Fibroblast of villous mesenchyme (primary cell): ENCODE measurements around the gene ATOX1. TPM values are rescaled to one million over a fixed set of nuclear protein-coding genes. Genes with fewer than 3 reads are reported as not detected.
A peak's percentile ranks its signal among the peaks of the same experiment; 100 is the strongest.

Experiments
- DNase-seq: peaks from one replicate; pipeline ENCODE4 v3.0.0-alpha.2; 2010; ENCODE audit warnings: low read depth
- H3K4me3 ChIP-seq: 2 replicates; pipeline ENCODE4 v1.5.1; 2011; ENCODE audit warnings: low read depth, mild to moderate bottlenecking, low read length
- CTCF ChIP-seq: IDR thresholded peaks from 2 replicates; pipeline ENCODE4 v1.5.1; 2012; ENCODE audit warnings: low read depth, mild to moderate bottlenecking, low read length; ENCODE audit not compliant: insufficient read depth
- total RNA-seq: library from RNA; depleted of rRNA; stranded (reverse); fragments of >200 nt; gene quantifications from 2 replicates; pipeline ENCODE4 v1.2.3, GENCODE V29; 2012

The ATOX1 gene
- 44.9 and 59.6 TPM in 2 replicates for total RNA-seq

GRCh38 chr5:151758430-151759241, at the start of gene ATOX1:
ATOX1 (minus strand) TSS chr5:151758631; CDS start chr5:151758551, 80 bp downstream.
- DNase-seq, result peak; percentile 91
- peak within 1 kb of the TSS; percentile 95 for H3K4me3 ChIP-seq
- TF ChIP-seq CTCF, result no peak

- peak; percentile 95 for DNase-seq
- no peak overlapping the region for H3K4me3 ChIP-seq
- no peak for TF ChIP-seq CTCF
These were observed 47.2 kb upstream of the ATOX1 start for GRCh38 chr5:151805414-151806223.

GRCh38 chr5:151800532-151800931, 42.1 kb upstream of the ATOX1 start:
- peak; percentile 22 for DNase-seq
- H3K4me3 ChIP-seq, result no peak overlapping the region
- no peak for TF ChIP-seq CTCF

- DNase-seq, result no peak
- H3K4me3 ChIP-seq, result no peak overlapping the region
- TF ChIP-seq CTCF, result no peak
These were observed 41.0 kb upstream of the ATOX1 start for GRCh38 chr5:151799407-151799806.

- DNase-seq, result no peak
- TF ChIP-seq CTCF, result no peak
- no peak overlapping the region for H3K4me3 ChIP-seq
These were observed 40.2 kb upstream of the ATOX1 start for GRCh38 chr5:151798674-151799073.

- DNase-seq, result no peak
- TF ChIP-seq CTCF, result no peak
- H3K4me3 ChIP-seq, result no peak overlapping the region
These were observed 37.0 kb upstream of the ATOX1 start for GRCh38 chr5:151795426-151795825.
